Measurements from ENCODE around the gene SOX18.

DNA sequence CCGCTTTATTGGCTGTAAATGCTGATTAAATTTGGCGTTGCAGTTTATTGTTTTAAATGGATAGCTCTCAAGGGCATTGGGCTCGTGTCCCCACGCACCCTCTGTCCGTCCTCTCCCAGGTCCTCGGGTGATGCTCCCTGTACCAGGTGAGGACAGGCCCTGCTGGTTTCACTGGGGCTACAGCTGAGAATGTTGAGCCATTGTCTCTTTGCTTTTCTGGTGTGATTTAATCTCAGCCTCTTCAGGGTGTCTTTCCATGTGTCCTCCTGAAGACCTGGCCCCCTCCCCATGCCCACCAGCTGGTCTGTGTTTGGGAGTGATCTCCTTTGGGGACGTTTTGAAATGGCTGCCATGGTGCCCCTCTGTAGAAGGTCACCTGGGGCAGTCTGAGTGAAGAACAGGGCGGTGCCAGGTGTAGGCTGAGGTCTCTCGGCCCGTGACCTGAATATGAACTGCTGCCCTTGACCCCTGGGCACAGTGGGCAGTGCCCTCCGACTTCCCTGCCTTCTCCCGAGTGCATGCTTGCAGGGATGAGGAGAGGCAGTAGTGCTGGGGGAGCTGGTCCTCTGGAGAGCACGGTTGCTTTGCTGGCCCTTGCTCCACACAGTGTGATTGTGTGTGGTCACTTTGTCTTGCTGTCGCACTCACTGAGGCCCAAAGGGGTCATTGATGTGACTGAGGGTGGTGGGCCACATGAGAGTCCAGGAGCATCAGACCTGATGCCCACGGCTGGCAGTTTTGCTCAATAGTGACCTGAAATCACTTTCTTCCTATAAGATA is 25.9 kb downstream of the SOX18 start:
- TF ChIP-seq, protein P1, sequence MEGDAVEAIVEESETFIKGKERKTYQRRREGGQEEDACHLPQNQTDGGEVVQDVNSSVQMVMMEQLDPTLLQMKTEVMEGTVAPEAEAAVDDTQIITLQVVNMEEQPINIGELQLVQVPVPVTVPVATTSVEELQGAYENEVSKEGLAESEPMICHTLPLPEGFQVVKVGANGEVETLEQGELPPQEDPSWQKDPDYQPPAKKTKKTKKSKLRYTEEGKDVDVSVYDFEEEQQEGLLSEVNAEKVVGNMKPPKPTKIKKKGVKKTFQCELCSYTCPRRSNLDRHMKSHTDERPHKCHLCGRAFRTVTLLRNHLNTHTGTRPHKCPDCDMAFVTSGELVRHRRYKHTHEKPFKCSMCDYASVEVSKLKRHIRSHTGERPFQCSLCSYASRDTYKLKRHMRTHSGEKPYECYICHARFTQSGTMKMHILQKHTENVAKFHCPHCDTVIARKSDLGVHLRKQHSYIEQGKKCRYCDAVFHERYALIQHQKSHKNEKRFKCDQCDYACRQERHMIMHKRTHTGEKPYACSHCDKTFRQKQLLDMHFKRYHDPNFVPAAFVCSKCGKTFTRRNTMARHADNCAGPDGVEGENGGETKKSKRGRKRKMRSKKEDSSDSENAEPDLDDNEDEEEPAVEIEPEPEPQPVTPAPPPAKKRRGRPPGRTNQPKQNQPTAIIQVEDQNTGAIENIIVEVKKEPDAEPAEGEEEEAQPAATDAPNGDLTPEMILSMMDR (IDR thresholded peaks at IDR 0.05), result no peak
- TF ChIP-seq POLR2A (IDR thresholded peaks at IDR 0.05) (no peak), POLR2AphosphoS5 (IDR thresholded peaks at IDR 0.05) (no peak), EP300 (IDR thresholded peaks at IDR 0.05) (no peak)
